Ishikawa (cell line): ENCODE data around the gene OR2F1.

Experiments used
- CEBPB ChIP-seq: IDR thresholded peaks from 2 replicates; pipeline ENCODE4 v1.6.1; 2012
- CREB1 ChIP-seq: IDR thresholded peaks from 2 replicates; pipeline ENCODE4 v1.6.1; 2012; ENCODE audit warnings: low read depth
- EP300 ChIP-seq: IDR thresholded peaks from 2 replicates; pipeline ENCODE4 v1.6.1; 2012; ENCODE audit warnings: borderline replicate concordance
- FOXM1 ChIP-seq: IDR thresholded peaks from 2 replicates; pipeline ENCODE4 v1.6.1; 2012; ENCODE audit warnings: low read depth, borderline replicate concordance
- MAX ChIP-seq: IDR thresholded peaks from 2 replicates; pipeline ENCODE4 v1.6.1; 2012
- NFIC ChIP-seq: IDR thresholded peaks from 2 replicates; pipeline ENCODE4 v1.6.1; 2012
- RAD21 ChIP-seq: IDR thresholded peaks from 2 replicates; pipeline ENCODE4 v1.6.1; 2012; ENCODE audit warnings: low read depth
- TAF1 ChIP-seq: IDR thresholded peaks from 2 replicates; pipeline ENCODE4 v1.6.1; 2012; ENCODE audit warnings: low read depth, mild to moderate bottlenecking
- TCF12 ChIP-seq: IDR thresholded peaks from 2 replicates; pipeline ENCODE4 v1.6.1; 2012; ENCODE audit warnings: low read depth
- TEAD4 ChIP-seq: IDR thresholded peaks from 2 replicates; pipeline ENCODE4 v1.6.1; 2012
- YY1 ChIP-seq: IDR thresholded peaks from 2 replicates; pipeline ENCODE4 v1.6.1; 2012; ENCODE audit warnings: low read depth
- ZBTB7A ChIP-seq: IDR thresholded peaks from 2 replicates; pipeline ENCODE4 v1.6.1; 2012; ENCODE audit warnings: low read depth
- TF ChIP-seq, protein P1 (sequence below): IDR thresholded peaks from 2 replicates; pipeline ENCODE4 v1.6.1; 2012
- TF ChIP-seq, protein P2 (sequence below): IDR thresholded peaks from 2 replicates; pipeline ENCODE4 v1.6.1; 2012; ENCODE audit warnings: low read depth, mild to moderate bottlenecking

The OR2F1 gene

GRCh38 chr7:143914938-143915652, 39.5 kb upstream of the OR2F1 start:
- TF ChIP-seq, protein P1, sequence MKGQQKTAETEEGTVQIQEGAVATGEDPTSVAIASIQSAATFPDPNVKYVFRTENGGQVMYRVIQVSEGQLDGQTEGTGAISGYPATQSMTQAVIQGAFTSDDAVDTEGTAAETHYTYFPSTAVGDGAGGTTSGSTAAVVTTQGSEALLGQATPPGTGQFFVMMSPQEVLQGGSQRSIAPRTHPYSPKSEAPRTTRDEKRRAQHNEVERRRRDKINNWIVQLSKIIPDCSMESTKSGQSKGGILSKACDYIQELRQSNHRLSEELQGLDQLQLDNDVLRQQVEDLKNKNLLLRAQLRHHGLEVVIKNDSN, result no peak
- no peak for TF ChIP-seq EP300
- no peak for TF ChIP-seq TEAD4

DNA sequence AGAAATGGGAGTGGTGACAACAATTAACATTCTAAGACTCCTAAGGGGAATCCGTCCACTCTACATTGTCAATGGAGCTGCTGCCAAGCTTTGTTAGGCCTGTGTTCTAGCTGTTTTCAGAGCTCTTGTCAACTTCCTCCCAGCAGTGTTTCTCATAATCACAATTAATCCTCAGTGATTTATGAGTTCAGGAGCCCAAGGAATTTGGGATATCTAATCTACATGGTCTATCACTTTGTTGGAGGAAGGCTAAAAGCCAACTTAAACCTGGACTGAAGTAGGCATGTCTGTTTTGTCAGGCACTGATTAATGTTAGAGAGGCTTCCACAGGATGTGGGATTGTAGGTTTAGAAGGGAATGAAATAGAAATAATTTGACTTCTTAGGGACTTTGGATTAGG, 29.8 kb upstream of the OR2F1 start:
- no peak for TF ChIP-seq ZBTB7A
- no peak for TF ChIP-seq CEBPB
- no peak for TF ChIP-seq TEAD4
- TF ChIP-seq TAF1, result no peak

- no peak for TF ChIP-seq ZBTB7A
- TF ChIP-seq, protein P1, result no peak
- no peak for TF ChIP-seq FOXM1
- no peak for TF ChIP-seq YY1
- TF ChIP-seq RAD21, result no peak
- TF ChIP-seq CREB1, result no peak
- no peak for TF ChIP-seq CEBPB
- TF ChIP-seq, protein P2, sequence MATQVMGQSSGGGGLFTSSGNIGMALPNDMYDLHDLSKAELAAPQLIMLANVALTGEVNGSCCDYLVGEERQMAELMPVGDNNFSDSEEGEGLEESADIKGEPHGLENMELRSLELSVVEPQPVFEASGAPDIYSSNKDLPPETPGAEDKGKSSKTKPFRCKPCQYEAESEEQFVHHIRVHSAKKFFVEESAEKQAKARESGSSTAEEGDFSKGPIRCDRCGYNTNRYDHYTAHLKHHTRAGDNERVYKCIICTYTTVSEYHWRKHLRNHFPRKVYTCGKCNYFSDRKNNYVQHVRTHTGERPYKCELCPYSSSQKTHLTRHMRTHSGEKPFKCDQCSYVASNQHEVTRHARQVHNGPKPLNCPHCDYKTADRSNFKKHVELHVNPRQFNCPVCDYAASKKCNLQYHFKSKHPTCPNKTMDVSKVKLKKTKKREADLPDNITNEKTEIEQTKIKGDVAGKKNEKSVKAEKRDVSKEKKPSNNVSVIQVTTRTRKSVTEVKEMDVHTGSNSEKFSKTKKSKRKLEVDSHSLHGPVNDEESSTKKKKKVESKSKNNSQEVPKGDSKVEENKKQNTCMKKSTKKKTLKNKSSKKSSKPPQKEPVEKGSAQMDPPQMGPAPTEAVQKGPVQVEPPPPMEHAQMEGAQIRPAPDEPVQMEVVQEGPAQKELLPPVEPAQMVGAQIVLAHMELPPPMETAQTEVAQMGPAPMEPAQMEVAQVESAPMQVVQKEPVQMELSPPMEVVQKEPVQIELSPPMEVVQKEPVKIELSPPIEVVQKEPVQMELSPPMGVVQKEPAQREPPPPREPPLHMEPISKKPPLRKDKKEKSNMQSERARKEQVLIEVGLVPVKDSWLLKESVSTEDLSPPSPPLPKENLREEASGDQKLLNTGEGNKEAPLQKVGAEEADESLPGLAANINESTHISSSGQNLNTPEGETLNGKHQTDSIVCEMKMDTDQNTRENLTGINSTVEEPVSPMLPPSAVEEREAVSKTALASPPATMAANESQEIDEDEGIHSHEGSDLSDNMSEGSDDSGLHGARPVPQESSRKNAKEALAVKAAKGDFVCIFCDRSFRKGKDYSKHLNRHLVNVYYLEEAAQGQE, result no peak
- no peak for TF ChIP-seq MAX
- TF ChIP-seq NFIC, result no peak
Observed at GRCh38 chr7:143929224-143929920, 25.3 kb upstream of the OR2F1 start.

DNA sequence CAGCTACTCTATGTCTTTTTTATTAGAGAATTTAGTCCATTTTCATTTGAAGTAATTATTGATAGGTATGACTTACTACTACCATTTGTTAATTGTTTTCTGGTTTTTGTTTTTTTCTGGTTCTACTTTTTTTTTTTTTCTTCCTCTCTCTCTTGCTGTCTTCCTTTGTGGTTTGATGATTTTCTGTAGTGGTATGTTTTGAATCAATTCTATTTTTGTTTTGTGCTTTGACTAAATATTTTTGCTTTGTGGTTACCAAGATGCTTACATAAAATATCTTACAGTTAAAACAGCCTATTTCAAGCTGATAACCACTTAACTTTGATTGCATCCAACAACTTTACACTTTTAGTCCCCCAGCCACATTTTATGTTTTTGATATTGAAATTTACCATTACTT, 22.9 kb upstream of the OR2F1 start:
- TF ChIP-seq, protein P1, result no peak
- TF ChIP-seq, protein P2, result no peak
- TF ChIP-seq NFIC, result no peak

DNA sequence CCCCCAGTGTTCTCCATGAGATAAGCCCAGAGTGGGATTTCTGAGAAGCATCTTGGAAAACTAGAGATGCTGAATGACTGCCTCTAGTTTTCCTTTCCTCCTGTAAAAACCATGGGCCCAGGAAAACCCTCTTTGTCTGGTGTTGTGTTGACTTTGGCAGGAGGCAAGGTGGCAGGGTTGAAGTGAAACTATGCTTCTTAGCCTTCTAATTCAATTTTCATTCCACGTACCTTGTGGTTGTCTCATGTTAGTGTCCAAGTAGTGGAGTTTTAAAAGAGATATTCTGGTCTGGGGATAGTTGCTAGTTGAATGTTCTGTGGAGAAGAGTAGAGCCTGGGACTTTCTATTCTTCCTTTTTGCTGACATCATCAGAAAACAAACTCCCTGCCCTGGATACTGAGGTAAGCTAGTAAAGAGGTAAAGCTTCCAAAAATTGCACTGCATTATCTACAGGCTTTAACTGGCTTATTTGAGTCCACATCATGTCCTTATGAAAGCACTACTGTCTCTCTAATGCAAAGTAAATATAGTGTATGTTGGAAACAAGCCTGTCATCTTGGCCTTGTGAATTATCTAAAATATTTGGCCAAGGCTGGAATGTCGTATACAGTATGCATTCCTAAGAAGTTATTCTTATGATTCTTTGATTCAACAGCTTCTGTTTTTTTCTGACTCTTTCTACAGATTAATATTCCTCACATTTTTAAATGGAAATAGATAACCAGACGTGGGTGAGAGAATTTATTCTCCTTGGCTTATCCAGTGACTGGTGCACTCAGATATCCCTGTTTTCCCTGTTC, 19.9 kb upstream of the OR2F1 start, which contains the start of gene OR2F2:
Gene OR2F2, plus strand, starts transcription at position 708 of the 800 bp plus-strand sequence. Its CDS starts 0 bp downstream, at position 708.
- TF ChIP-seq YY1 (no peak), CEBPB (no peak), CREB1 (no peak), TCF12 (no peak), RAD21 (no peak), FOXM1 (no peak)
